ENCODE data around the gene PLD2.
"Not testable (repeated sequence)": the region's sequence is repeated elsewhere in the genome, so short reads cannot be mapped to it uniquely, and the experiment has no call there.

The PLD2 gene

DNA sequence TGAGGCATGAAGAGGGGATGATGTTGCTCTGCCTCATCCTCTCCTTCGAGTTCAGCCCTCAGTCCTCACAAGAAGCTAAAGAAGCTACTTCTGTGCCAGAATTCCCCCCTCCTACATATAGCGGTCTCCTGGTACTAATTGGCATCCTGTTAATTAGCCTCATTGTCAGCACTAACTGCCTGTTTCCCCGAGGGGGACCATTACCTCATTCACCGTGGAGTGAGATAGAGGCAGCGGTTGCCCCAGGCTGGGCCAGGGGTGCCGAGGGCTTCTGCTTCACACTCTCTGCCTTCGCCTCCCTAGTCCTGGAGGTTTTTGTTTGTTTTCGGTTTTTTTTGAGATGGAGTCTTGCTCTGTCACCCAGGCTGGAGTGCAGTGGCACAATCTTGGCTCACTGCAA, 20.4 kb downstream of the PLD2 start:
- TF ChIP-seq, protein P1, sequence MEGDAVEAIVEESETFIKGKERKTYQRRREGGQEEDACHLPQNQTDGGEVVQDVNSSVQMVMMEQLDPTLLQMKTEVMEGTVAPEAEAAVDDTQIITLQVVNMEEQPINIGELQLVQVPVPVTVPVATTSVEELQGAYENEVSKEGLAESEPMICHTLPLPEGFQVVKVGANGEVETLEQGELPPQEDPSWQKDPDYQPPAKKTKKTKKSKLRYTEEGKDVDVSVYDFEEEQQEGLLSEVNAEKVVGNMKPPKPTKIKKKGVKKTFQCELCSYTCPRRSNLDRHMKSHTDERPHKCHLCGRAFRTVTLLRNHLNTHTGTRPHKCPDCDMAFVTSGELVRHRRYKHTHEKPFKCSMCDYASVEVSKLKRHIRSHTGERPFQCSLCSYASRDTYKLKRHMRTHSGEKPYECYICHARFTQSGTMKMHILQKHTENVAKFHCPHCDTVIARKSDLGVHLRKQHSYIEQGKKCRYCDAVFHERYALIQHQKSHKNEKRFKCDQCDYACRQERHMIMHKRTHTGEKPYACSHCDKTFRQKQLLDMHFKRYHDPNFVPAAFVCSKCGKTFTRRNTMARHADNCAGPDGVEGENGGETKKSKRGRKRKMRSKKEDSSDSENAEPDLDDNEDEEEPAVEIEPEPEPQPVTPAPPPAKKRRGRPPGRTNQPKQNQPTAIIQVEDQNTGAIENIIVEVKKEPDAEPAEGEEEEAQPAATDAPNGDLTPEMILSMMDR (conservative IDR thresholded peaks at IDR 0.05; ENCODE audit: low read depth), result no peak
- POLR2A ChIA-PET (ENCODE audit: low non-redundant PET), result interaction anchor here (0.5 kb wide), 1 partner anchor 31 kb away, joined by 3 read pairs; the partner anchor contains the start of gene PSMB6
- CTCF ChIA-PET, result no interaction called here

DNA sequence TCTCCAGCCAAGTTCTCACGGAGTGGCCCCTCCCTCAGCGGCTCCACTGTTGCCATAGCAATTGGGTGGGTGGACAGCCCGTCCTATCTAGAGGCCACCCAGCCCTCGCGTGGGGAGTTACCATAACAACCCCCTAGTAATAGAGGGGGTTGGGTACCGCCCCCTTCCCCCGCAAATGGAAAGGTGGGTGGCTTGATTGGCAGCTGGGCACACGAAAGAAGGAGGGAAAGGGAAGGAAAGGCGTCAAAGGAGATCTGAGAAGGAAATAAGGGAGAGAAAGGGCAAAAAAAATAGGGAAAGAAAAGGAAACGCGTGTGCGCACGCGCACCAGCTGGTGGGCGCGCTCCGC, 25.9 kb downstream of the PLD2 start:
- H3K27ac ChIP-seq, result peak overlapping the region; percentile 92
- CTCF ChIA-PET; POLR2A ChIA-PET (ENCODE audit: low non-redundant PET); DNase-seq (ENCODE audit: low spot score): not testable (repeated sequence)

More for the DNA sequence above, 20.4 kb downstream of the PLD2 start:
- no peak for DNase-seq (ENCODE audit: low spot score)
- no peak overlapping the region for H3K27ac ChIP-seq

DNA sequence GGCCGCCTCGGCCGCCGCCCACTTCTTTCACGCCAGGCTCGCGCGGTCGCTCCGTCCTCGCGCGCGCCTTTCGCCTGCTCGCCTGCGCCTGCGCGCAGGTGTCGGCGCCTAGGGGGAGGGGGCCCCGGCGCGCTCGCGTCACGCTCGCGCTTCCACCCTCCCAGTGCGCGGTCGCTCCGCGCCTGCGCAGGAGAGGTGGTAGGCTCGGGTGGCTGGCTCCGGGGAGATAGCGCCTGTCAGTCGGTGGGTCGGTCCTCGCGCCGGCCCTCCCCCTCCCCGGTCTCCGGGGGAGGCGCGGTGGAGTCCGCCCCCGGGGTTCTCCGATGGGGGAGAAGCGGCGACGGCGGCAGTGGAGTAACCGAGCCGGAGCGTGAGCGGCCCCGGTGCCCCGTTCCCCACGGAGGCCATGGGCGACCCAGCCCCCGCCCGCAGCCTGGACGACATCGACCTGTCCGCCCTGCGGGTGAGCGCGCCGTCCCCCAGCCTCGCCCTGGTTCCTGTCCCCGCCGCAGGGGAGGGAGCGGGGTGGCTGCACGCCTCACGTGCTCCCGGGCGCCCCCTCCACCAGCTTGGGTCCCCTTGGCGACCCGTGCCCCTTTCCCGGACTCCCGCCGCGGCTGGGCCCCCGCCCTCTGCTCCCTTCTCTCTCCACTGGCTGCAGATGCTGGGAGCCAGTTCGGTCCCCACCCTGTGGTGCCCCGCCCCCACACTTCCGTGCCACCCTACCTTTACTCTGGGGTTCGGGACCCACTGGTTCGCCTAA, 26.4 kb downstream of the PLD2 start, which contains the start of gene MINK1:
MINK1 (plus strand) TSS at position 163 of the 763 bp plus-strand sequence; CDS start at position 407, 244 bp downstream.
- H3K27ac ChIP-seq, result peak within 1 kb of the TSS; percentile 92
- DNase-seq (ENCODE audit: low spot score), result peak; percentile 99
- TF ChIP-seq, protein P1 (conservative IDR thresholded peaks at IDR 0.05; ENCODE audit: low read depth), result no peak
- POLR2A ChIA-PET (ENCODE audit: low non-redundant PET), result no interaction called here
- CTCF ChIA-PET, result interaction anchor here (0.6 kb wide), 1 partner anchor 15 kb away, joined by 3 read pairs; no protein-coding TSS in a partner anchor

DNA sequence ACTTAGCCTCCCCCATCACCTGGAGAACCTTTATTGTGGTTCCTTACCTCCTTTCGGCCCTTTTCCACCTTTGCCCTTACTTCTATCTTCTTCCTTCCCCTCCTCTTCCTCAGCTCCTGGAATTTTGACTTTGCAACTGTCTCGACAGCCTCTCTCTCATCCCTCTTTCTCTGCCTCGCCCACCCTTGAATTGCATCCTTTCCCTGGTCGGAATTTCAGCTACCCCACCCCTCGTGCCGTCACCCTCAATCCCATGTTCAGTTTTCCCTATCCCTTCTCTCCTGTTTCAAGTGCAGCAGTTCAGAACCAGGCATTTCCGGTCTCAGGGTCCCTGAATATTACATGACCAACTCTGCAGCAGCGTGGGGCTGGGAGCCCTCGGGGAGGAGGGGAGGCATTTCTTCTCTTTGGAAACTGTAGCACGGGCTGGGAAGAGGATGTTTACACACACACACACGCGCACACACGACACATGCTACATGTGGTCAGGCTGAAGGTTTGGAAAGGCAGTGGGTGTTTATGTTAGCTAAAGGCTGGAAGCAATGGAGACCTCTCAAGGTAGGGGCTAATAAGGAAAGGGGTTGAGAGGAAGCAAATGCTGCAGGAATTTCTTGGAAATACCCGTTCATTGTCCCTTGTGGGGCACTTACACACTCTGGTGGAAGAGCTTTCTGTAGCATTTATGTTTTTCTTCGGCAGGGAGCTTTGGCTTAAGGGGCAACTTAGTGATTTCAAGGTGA, 27.2 kb downstream of the PLD2 start:
- POLR2A ChIA-PET (ENCODE audit: low non-redundant PET), result interaction anchor here (0.6 kb wide), 1 partner anchor 133 kb away, joined by 3 read pairs; no protein-coding TSS in a partner anchor
- DNase-seq (ENCODE audit: low spot score), result no peak
- TF ChIP-seq, protein P1 (conservative IDR thresholded peaks at IDR 0.05; ENCODE audit: low read depth), result no peak
- CTCF ChIA-PET, result interaction anchor here (0.6 to 0.7 kb wide), 2 partner anchors 69 to 166 kb away, joined by 3 to 4 read pairs; partner anchors contain the start of gene CHRNE
- peak overlapping the region; percentile 92 for H3K27ac ChIP-seq

DNA sequence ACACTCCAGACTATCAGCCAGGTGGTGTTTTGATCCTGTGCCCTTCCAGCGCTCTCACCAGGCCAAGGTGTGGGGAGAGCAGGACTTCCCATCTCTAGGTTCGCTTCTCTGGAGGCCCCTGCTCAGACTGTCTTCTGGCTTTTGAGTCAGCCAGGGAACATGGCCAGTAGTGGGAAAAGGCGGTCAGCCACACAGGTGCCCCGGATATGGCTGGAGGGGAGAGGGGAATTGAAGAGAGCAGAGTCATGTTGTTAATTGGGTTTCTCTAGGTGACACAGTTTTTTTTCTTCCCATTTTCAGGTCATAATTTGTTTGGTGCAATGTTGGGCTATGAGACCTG, 27.7 kb downstream of the PLD2 start:
- peak overlapping the region; percentile 92 for H3K27ac ChIP-seq
- TF ChIP-seq, protein P1 (conservative IDR thresholded peaks at IDR 0.05; ENCODE audit: low read depth), result no peak
- ChIA-PET CTCF (interaction anchor here (0.6 to 0.7 kb wide), 2 partner anchors 68 to 166 kb away, joined by 3 to 4 read pairs; partner anchors contain the start of gene CHRNE), POLR2A (ENCODE audit: low non-redundant PET) (no interaction called here)
- no peak for DNase-seq (ENCODE audit: low spot score)

DNA sequence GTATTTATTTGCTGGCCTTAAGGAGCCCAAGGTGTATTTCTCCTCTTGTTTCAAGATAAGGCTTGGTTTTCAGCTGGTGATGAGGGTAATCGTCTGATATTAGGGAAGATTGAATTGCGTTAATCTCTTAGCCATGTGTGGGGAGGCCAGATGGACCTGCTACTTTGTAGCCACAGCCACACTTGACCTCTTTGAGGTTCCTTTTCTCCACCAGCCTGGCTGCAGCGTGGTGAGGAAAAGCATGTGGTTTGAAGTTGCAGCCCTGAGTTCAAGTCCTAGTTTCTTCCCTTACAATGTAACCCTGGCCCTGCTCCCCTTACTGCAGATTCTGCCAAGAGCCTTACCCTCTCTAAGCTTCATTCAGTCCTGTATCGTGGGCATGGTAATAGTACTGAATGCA, 29.3 kb downstream of the PLD2 start:
- CTCF ChIA-PET, result interaction anchor here (0.7 kb wide), 1 partner anchor 27 kb away, joined by 4 read pairs; no protein-coding TSS in a partner anchor
- DNase-seq (ENCODE audit: low spot score), result no peak
- TF ChIP-seq, protein P1 (conservative IDR thresholded peaks at IDR 0.05; ENCODE audit: low read depth), result no peak
- POLR2A ChIA-PET (ENCODE audit: low non-redundant PET), result no interaction called here
- H3K27ac ChIP-seq, result peak overlapping the region; percentile 92
